IPS DF 4.7 (cell line): Measurements from ENCODE around the gene MYOCOS.

Experiments
- DNase-seq: peaks from one replicate; pipeline ENCODE4 v3.0.0-alpha.2; 2013; ENCODE audit warnings: low spot score; ENCODE audit errors: extremely low read depth

MYOCOS gene

DNA sequence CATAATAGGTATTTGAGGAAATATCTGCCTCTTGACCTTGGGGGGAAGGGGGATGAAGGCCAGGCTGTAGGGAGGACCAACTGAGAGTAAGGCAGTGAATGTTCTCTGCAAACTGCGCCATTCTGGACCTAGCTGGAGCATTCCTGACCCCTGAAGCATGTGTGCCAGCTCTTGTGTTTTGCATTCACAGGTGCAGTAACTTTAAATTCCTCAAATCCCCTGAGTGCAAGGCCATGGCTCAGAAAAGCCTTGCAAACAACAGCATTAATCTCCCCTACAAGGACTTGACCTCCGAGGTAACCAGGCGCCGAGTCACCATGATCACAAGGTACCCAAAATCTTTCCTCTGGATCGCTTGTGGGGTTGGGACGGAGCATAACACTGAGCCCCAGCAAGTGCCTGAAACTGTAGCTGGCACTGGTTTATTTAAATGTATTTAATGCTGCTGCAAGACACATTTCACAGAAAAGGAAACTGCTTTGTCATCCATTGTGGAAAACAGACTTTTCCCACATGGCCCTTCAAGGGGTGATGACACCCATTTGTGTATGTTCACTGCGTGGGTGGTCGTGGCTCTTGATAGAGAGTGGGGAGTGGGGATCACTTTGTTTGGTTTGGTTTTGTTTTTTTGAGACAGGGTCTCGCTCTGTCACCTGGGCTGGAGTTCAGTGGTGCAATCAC, 1.7 kb downstream of the MYOCOS start:
- DNase-seq: no peak

GRCh38 chr1:171625225-171625624, 3.2 kb downstream of the MYOCOS start:
- no peak for DNase-seq

- no peak for DNase-seq
These were observed 5.0 kb downstream of the MYOCOS start for GRCh38 chr1:171627020-171627419.

- no peak for DNase-seq
These were observed 6.2 kb downstream of the MYOCOS start for GRCh38 chr1:171628225-171628624.

GRCh38 chr1:171635661-171636060, 13.6 kb downstream of the MYOCOS start:
- no peak for DNase-seq

DNA sequence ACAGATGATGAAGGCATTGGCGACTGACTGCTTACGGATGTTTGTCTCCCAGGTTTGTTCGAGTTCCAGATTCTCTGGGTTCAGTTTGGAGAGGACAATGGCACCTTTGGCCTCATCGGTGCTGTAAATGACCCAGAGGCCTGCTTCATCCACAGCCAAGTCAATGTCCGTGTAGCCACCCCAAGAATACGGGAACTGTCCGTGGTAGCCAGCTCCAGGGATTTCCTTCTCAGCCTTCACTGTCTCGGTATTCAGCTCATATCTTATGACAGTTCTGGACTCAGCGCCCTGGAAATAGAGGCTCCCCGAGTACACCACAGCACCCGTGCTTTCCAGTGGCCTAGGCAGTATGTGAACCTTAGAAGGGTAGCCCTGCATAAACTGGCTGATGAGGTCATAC, 14.1 kb downstream of the MYOCOS start:
- DNase-seq: no peak

GRCh38 chr1:171637928-171638576, 16.0 kb downstream of the MYOCOS start:
- DNase-seq: no peak

GRCh38 chr1:171640225-171640624, 18.2 kb downstream of the MYOCOS start:
- DNase-seq: no peak

DNA sequence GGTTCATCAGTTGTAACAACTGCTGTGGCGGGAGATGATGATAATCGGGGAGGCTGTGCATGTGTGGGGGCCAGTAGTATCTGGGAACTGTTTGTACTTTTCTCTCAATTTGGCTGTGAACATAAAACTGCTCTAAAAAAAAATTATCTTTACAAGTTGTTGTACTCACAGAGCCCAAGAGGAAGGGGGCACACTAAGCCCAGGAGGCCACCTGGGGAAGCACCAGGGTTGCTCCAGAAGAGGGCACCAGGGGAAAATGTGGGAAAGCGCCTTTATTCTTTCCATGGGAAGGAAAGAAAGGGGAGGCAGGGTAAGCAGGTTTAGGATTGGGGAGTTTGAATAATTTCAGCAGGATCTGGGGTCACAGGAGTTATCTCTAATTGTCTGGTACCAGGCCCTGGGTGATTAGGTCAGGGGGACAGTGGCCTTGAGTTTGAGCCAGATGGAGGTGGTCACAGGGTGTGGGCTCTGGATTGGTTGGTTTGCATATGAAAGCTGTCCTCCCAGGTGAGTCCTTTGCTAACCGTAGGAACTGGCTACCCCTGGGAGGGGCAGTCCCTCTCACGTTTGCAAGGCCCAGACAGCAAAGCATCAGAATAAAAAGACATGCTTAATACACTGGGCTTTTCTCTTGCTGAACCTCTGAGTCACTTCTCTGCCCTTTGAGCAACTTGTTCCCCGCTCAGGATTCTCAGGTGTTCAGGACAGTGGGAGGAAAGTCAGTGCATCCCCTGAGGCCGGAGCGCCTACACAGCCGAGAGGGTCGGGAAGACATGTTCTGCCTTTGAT, 19.2 kb downstream of the MYOCOS start:
- no peak for DNase-seq

DNA sequence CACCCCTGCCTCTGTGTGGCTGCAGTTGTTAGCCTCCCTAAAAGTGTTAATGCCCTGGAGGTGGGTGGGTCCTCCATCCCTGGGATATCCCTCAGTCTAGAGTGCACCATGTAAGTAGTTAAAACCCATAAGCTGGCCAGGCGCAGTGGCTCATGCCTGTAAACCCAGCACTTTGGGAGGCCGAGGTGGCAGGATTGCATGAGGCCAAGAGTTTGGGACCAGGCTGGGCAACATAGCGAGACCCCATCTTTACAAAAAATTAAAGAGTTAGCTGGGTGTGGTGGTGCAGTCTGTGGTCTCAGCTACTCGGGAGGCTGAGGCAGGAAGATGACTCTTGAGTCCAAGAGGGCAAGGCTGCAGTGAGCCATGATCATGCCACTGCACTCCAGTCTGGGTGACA, 20.2 kb downstream of the MYOCOS start:
- no peak for DNase-seq

DNA sequence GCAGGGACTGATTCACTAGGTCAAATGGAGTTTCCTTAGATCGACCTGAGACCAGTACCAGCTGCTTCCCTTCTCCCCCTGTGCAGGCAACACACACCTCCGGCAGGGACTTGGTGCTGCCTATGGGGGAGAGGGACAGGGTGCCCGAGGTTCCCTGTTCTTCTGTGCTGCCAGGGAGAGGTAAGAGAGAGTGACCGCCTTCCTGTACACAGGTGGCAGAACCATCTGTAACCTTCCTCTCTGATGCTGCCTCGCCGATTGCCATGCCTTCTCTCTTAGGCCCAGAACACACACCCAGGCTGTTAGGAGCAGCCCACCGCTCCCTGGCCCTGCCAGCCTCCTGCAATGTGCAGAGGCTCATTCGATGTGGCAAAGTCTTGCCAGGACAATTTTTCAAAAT, 21.1 kb downstream of the MYOCOS start:
- DNase-seq: no peak

- DNase-seq: peak; percentile 94
These were observed 22.9 kb downstream of the MYOCOS start for GRCh38 chr1:171644805-171645483.

- DNase-seq: no peak
These were observed 23.7 kb downstream of the MYOCOS start for GRCh38 chr1:171645553-171646248.

GRCh38 chr1:171646249-171646560, 24.2 kb downstream of the MYOCOS start:
- DNase-seq: no peak

DNA sequence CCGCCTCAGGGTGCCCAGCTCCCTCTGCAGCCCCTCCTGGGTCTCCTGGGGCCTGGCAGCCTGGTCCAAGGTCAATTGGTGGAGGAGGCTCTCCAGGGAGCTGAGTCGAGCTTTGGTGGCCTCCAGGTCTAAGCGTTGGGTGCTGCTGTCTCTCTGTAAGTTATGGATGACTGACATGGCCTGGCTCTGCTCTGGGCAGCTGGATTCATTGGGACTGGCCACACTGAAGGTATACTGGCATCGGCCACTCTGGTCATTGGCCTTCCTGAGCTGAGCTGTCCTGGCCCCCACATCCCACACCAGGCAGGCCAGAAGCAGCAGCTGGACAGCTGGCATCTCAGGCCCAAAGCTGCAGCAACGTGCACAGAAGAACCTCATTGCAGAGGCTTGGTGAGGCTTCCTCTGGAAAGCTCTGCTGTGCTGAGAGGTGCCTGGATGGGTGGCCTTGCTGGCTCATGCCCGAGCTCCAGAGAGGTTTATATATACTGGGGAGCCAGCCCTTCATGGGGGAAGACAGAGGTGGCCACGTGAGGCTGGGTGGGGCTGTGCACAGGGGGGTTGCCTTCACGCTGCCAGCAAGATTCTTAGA, 30.3 kb downstream of the MYOCOS start, which contains the start of gene MYOC:
TSS of gene MYOC (minus strand) at position 455 of the 589 bp plus-strand sequence. CDS start at position 378, 77 bp downstream.
- no peak for DNase-seq

DNA sequence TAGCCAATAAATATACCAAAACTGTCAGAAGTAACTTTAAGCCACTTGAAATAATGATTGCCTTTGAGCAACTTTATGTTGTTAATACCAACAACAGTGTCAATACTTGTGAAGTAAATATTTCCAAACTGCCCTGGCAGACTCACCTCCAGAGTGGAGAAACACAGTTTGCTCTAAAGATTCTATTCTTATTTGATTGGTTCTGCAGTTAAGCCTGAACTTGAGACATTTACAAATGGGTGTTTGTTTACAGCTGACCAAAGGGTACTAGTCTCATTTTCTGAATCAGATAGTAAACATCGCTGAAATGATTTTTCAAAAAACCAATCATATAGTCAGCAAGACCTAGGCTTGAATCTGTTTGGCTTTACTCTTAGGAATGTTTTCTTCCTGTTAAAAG, 31.8 kb downstream of the MYOCOS start:
- DNase-seq: no peak

DNA sequence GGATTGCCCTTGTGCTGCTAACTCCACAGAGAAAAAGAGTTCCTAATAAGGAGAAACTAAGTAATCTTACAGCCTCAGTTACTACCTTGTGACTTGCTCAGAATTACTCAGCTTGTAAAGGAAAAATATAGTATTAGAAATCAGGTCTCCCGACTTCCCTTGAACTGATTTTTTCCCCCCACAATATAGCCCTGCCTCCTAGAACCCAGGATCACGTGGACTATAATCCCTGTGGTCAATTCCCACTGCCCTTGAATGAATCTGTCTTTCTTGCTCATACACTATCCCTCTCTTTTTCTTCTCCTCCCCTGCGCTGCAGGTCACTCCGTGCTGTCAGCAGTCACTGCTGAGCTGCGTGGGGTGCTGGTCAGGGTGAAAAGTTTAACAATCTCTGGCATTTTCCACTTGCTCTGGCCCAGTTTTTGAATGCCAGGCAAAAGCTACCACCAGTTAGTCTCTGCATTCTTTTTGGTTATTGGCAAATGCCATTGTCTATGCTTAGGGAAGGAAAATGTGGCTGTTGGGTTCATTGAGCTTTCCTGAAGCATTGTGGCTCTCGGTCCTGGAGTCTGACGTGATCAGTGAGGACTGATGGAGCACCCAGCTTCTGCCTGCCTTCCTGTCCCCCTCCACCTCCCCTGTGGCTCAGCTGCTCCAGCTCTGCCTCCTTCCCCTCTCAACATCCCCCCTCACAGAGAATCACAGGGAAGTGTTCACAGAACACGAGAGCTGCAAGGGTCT, 32.3 kb downstream of the MYOCOS start:
- DNase-seq: no peak

- DNase-seq: no peak
These were observed 33.1 kb downstream of the MYOCOS start for GRCh38 chr1:171654942-171655745.

DNA sequence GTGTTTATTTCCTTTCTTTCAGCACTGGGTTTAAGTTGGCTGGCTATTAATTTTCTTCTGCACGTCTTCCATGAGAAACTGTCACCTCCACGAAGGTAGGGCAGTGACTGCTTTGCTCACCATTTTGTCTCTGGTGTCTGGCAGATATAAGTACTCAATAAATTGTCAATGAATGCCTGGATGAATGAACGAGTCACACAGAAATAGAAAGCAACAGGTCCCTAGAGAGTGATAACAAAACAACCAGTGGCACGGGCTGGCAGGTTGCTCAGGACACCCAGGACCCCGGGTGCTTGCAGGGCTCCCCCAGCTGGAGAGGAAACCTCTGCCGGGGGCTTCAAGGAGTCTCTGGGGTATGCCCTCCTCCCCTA, 33.7 kb downstream of the MYOCOS start:
- DNase-seq: no peak
